Keratinocyte (primary cell): ENCODE data around the gene CPEB3. TPM values are rescaled to one million over a fixed set of nuclear protein-coding genes. Genes with fewer than 3 reads are reported as not detected.
"Not testable (repeated sequence)": the region's sequence is repeated elsewhere in the genome, so short reads cannot be mapped to it uniquely, and the experiment has no call there.

Experiments
- DNase-seq: peaks from one replicate; pipeline ENCODE4 v3.0.0-alpha.2; 2011; ENCODE audit warnings: low read depth, missing footprints, low spot score
- FAIRE-seq: peaks from 2 replicates; lab custom pipeline; 2011; peaks lifted over from hg19 to GRCh38; lab: Jason Lieb, UNC
- H2AFZ ChIP-seq: 2 replicates; pipeline ENCODE4 v1.6.0; 2012; ENCODE audit warnings: low read length, control low read depth, inconsistent platforms; ENCODE audit not compliant: control insufficient read depth
- H3K27ac ChIP-seq: 2 replicates; pipeline ENCODE4 v1.5.1; 2011; ENCODE audit warnings: low read length; ENCODE audit not compliant: control insufficient read depth, insufficient read depth
- H3K27me3 ChIP-seq: 3 replicates; pipeline ENCODE4 v1.6.0; 2011; ENCODE audit warnings: low read length; ENCODE audit not compliant: control insufficient read depth, insufficient read depth; ENCODE audit errors: extremely low read depth
- H3K36me3 ChIP-seq, 2 experiments: 2 replicates in 1 of 2; 3 replicates in 1 of 2; pipeline ENCODE4 v1.5.1; 2011; ENCODE audit warnings: low read length in 2 of 2, mild to moderate bottlenecking in 1 of 2; ENCODE audit not compliant: control insufficient read depth in 2 of 2, insufficient read depth in 2 of 2; ENCODE audit errors: extremely low read depth in 1 of 2
- H3K4me1 ChIP-seq: 3 replicates; pipeline ENCODE4 v1.5.1; 2011; ENCODE audit warnings: low read length; ENCODE audit not compliant: control insufficient read depth, insufficient read depth; ENCODE audit errors: extremely low read depth
- H3K4me2 ChIP-seq: 3 replicates; pipeline ENCODE4 v1.6.0; 2011; ENCODE audit warnings: low read depth, low read length; ENCODE audit not compliant: control insufficient read depth, insufficient read depth; ENCODE audit errors: extremely low read depth
- H3K4me3 ChIP-seq, 3 experiments: fragments of 200-600 bp in 1 of 3; sonication (generic) in 1 of 3; 2 replicates in 2 of 3; 3 replicates in 1 of 3; pipeline ENCODE4 v1.5.1; 2011 to 2016; ENCODE audit warnings: low read length in 3 of 3, mild to moderate bottlenecking in 3 of 3, control low read depth in 2 of 3, inconsistent platforms in 1 of 3, low read depth in 1 of 3, mixed read lengths in 1 of 3, mixed run types in 1 of 3, moderate library complexity in 1 of 3; ENCODE audit not compliant: control insufficient read depth in 2 of 3, insufficient read depth in 2 of 3; ENCODE audit errors: extremely low read depth in 1 of 3
- H3K79me2 ChIP-seq: 2 replicates; pipeline ENCODE4 v1.6.0; 2012; ENCODE audit warnings: low read length; ENCODE audit not compliant: control insufficient read depth, insufficient read depth
- H3K9ac ChIP-seq: 3 replicates; pipeline ENCODE4 v1.6.0; 2011; ENCODE audit warnings: low read length; ENCODE audit not compliant: control insufficient read depth, insufficient read depth; ENCODE audit errors: extremely low read depth
- H3K9me1 ChIP-seq: 3 replicates; pipeline ENCODE4 v1.6.0; 2011; ENCODE audit warnings: low read length; ENCODE audit not compliant: control insufficient read depth, insufficient read depth; ENCODE audit errors: extremely low read depth
- H3K9me3 ChIP-seq: 2 replicates; pipeline ENCODE4 v1.5.1; 2012; ENCODE audit warnings: low read depth, low read length; ENCODE audit not compliant: control insufficient read depth
- H4K20me1 ChIP-seq: 3 replicates; pipeline ENCODE4 v1.6.0; 2011; ENCODE audit warnings: low read length; ENCODE audit not compliant: control insufficient read depth, insufficient read depth; ENCODE audit errors: extremely low read depth
- EZH2 ChIP-seq: IDR thresholded peaks from one replicate; pipeline ENCODE4 v1.6.1; 2012; ENCODE audit warnings: inconsistent platforms, mild to moderate bottlenecking, low read length, moderate library complexity
- dilution Hi-C: fragments of 300-500 bp; cut with MboI; formaldehyde crosslinking; loops from one replicate; pipeline ENCODE4 v1.7.0; 2020; ENCODE audit warnings: low sequenced_read_pairs; ENCODE audit not compliant: extremely low pct_ligation_motif_present
- polyA plus RNA-seq, 5 experiments: library from polyadenylated mRNA; depleted of rRNA in 3 of 5; stranded (reverse) in 3 of 5; stranded (forward) in 1 of 5; unstranded in 1 of 5; fragments of >200 nt; gene quantifications; 1 replicate in 1 of 5; 2 replicates in 3 of 5; 3 replicates in 1 of 5; pipeline versions ENCODE4 v1.2.1 to v1.2.3, GENCODE V29; 2011 to 2012; ENCODE audit warnings: missing spikeins in 2 of 5, low read depth in 1 of 5, low replicate concordance in 1 of 5
- TF ChIP-seq, protein P1 (sequence below), 3 experiments: IDR thresholded peaks in 1 of 3; conservative IDR thresholded peaks in 1 of 3; optimal IDR thresholded peaks in 1 of 3; 2 replicates in 2 of 3; 3 replicates in 1 of 3; pipeline versions ENCODE3 to v1.5.1; 2011; ENCODE audit warnings: low read length in 3 of 3, mild to moderate bottlenecking in 3 of 3, moderate library complexity in 2 of 3, control low read depth in 1 of 3, inconsistent platforms in 1 of 3; ENCODE audit not compliant: insufficient read depth in 2 of 3; ENCODE audit errors: extremely low read depth in 1 of 3

CPEB3 gene
- polyA plus RNA-seq, 1 donor (not counting 4 experiments of a cell fraction or from before 2014, with no cell fraction given), result 0.47 TPM

DNA sequence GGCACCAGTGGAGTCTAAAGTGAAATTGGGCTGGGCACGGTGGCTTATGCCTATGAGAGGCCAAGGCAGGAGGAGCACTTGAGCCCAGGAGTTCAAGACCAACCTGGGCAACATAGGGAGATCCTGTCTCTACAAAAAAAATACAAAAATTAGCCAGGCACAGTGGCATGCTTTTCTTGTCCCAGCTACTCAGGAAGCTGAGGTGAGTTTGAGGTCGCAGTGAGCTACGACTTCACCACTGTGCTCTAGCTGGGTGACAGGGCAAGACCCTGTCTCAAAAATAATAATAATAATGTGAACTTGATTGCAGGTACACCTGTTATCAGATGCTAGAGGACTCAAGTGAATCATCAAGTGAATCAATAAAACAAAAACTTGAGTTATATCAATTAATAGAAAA, 259.3 kb downstream of the CPEB3 start:
- TF ChIP-seq, protein P1, sequence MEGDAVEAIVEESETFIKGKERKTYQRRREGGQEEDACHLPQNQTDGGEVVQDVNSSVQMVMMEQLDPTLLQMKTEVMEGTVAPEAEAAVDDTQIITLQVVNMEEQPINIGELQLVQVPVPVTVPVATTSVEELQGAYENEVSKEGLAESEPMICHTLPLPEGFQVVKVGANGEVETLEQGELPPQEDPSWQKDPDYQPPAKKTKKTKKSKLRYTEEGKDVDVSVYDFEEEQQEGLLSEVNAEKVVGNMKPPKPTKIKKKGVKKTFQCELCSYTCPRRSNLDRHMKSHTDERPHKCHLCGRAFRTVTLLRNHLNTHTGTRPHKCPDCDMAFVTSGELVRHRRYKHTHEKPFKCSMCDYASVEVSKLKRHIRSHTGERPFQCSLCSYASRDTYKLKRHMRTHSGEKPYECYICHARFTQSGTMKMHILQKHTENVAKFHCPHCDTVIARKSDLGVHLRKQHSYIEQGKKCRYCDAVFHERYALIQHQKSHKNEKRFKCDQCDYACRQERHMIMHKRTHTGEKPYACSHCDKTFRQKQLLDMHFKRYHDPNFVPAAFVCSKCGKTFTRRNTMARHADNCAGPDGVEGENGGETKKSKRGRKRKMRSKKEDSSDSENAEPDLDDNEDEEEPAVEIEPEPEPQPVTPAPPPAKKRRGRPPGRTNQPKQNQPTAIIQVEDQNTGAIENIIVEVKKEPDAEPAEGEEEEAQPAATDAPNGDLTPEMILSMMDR (optimal IDR thresholded peaks at IDR 0.05 in 1 of 3, IDR thresholded peaks at IDR 0.05 in 1 of 3, conservative IDR thresholded peaks at IDR 0.05 in 1 of 3; ENCODE audit: extremely low read depth in 1 of 3, insufficient read depth in 2 of 3, low read length in 3 of 3), result no peak
- no peak for TF ChIP-seq EZH2
- Histone ChIP-seq H3K79me2 (no peaks in the 10 kb centered on the region), H3K9me1 (no peaks in the 10 kb centered on the region), H3K4me2 (no peak overlapping the region), H4K20me1 (no peaks in the 10 kb centered on the region), H3K4me3 (no peak overlapping the region), H3K4me1 (no peaks in the 10 kb centered on the region), H2AFZ (no peak overlapping the region), H3K27ac (no peak overlapping the region), H3K27me3 (no peaks in the 10 kb centered on the region), H3K36me3 (peaks cover 4 to 9% of the 10 kb centered on the region in 2 experiments), H3K9ac (no peak overlapping the region), H3K9me3 (no peaks in the 10 kb centered on the region)
- FAIRE-seq, result no peak
- dilution Hi-C loops, result no loop called here
- DNase-seq, result no peak

GRCh38 chr10:92027141-92027540, 263.7 kb downstream of the CPEB3 start:
- H3K9me3 ChIP-seq, result no peaks in the 10 kb centered on the region

DNA sequence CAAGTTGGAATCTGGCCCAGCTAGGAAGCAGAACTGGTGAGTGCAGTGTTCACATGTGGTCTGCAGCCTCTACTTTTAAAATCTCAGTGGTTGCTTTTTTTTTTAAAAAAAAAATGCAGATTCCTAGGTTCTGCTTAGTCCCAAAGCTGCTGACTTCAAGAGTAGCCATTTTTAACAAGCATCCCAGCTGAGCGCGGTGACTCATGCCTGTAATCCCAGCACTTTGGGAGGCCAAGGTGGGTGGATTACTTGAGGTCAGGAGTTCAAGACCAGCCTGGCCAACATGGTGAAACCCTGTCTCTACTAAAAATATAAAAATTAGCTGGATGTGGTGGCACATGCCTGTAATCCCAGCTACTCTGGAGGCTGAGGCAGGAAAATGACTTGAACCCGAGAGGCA, 265.5 kb downstream of the CPEB3 start:
- peaks cover 16 to 21% of the 10 kb centered on the region in 2 experiments for H3K36me3 ChIP-seq
- DNase-seq, H3K4me3 ChIP-seq, H2AFZ ChIP-seq, H3K79me2 ChIP-seq, H4K20me1 ChIP-seq, H3K27me3 ChIP-seq, dilution Hi-C loops, H3K9ac ChIP-seq, H3K4me1 ChIP-seq, H3K9me3 ChIP-seq, H3K4me2 ChIP-seq, H3K9me1 ChIP-seq, H3K27ac ChIP-seq, FAIRE-seq: not testable (repeated sequence)

More at GRCh38 chr10:92027141-92027540, 263.7 kb downstream of the CPEB3 start:
- Histone ChIP-seq H3K4me3 (no peak overlapping the region), H3K27ac (no peak overlapping the region), H3K36me3 (peaks cover 15 to 16% of the 10 kb centered on the region in 2 experiments), H2AFZ (no peak overlapping the region), H3K4me2 (no peak overlapping the region), H4K20me1 (no peaks in the 10 kb centered on the region), H3K4me1 (no peaks in the 10 kb centered on the region), H3K79me2 (no peaks in the 10 kb centered on the region), H3K9ac (no peak overlapping the region), H3K27me3 (no peaks in the 10 kb centered on the region), H3K9me1 (no peaks in the 10 kb centered on the region)
- no peak for DNase-seq
- FAIRE-seq, result no peak
- no peak for TF ChIP-seq EZH2
- TF ChIP-seq, protein P1 (optimal IDR thresholded peaks at IDR 0.05 in 1 of 3, IDR thresholded peaks at IDR 0.05 in 1 of 3, conservative IDR thresholded peaks at IDR 0.05 in 1 of 3; ENCODE audit: extremely low read depth in 1 of 3, insufficient read depth in 2 of 3, low read length in 3 of 3), result no peak
- dilution Hi-C loops, result no loop called here
